Heart right ventricle (tissue), 16 donors: ENCODE results near the gene ASCC1. TPM values are rescaled to one million over a fixed set of nuclear protein-coding genes. Genes with fewer than 3 reads are reported as not detected.

Experiments
- ATAC-seq, 8 donors: fragments of 200-7000 bp; cut with Tn5 transposase; one replicate each; pipeline ENCODE4 v1.9.1; 2020; ENCODE audit warnings: mild to moderate bottlenecking in 8 of 8, moderate library complexity in 8 of 8, moderate number of reproducible peaks in 1 of 8
- DNase-seq, 2 donors: peaks; one replicate each; pipeline ENCODE4 v3.0.0-alpha.2; 2020
- H3K27ac ChIP-seq, 10 donors: fragments of 200-600 bp; sonication (generic) in 2 of 10; one replicate each; pipeline versions ENCODE4 v1.5.0 to v1.8.0; 2020 to 2022; ENCODE audit warnings: mild to moderate bottlenecking in 3 of 10
- H3K27me3 ChIP-seq, 7 donors: fragments of 200-600 bp; one replicate each; pipeline ENCODE4 v1.8.0; 2021 to 2022; ENCODE audit warnings: mild to moderate bottlenecking in 2 of 7
- H3K36me3 ChIP-seq, 9 donors: fragments of 200-600 bp; sonication (generic) in 1 of 9; one replicate each; pipeline versions ENCODE4 v1.5.0 to v1.8.0; 2020 to 2022; ENCODE audit warnings: mild to moderate bottlenecking in 2 of 9
- H3K4me1 ChIP-seq, 9 donors: fragments of 200-600 bp; sonication (generic) in 1 of 9; one replicate each; pipeline versions ENCODE4 v1.5.0 to v1.8.0; 2020 to 2022; ENCODE audit warnings: mild to moderate bottlenecking in 4 of 9
- H3K4me3 ChIP-seq, 10 donors: fragments of 200-600 bp; sonication (generic) in 2 of 10; one replicate each; pipeline versions ENCODE4 v1.5.0 to v1.8.0; 2020 to 2022; ENCODE audit warnings: mild to moderate bottlenecking in 7 of 10, moderate library complexity in 2 of 10
- H3K9me3 ChIP-seq, 11 donors: fragments of 200-600 bp in 10 of 11; sonication (generic) in 2 of 11; one replicate each; pipeline versions ENCODE4 v1.5.0 to v1.8.0; 2013 to 2022; ENCODE audit warnings: mild to moderate bottlenecking in 2 of 11, control low read depth in 1 of 11, moderate library complexity in 1 of 11
- WGBS, 2 donors: extraction: QIAGEN DNeasy Blood & Tissue Kit; methylation state at CpG; one replicate each; pipeline ENCODE4 v1.1.7; 2013; ENCODE audit warnings: inconsistent platforms in 1 of 2; 5-methylcytosine and 5-hydroxymethylcytosine counted together
- intact Hi-C, 10 donors: fragments of 100-400 bp; cut with DNase I; formaldehyde crosslinking; loops; one replicate each; pipeline versions ENCODE4 v1.11.1 to v1.14.2; 2022
- polyA plus RNA-seq, 2 donors: library from polyadenylated mRNA; stranded (reverse); fragments of 200-250 nt; gene quantifications; one replicate each; pipeline ENCODE4 v1.2.3, GENCODE V29; 2013
- total RNA-seq, 10 donors: library from RNA; stranded (reverse); fragmentation: NEBNext Ultra II Directional in 3 of 10; extraction: Animal tissue kit (Norgen Biotek cat#: 25700) in 3 of 10; gene quantifications; one replicate each; pipeline versions ENCODE4 v1.2.1 to v1.2.4, GENCODE V29; 2021 to 2023
- TF ChIP-seq, protein P1 (sequence below), 9 donors: fragments of 200-600 bp; sonication (generic) in 2 of 9; IDR thresholded peaks; one replicate each; pipeline versions ENCODE4 v1.5.0 to v1.8.0; 2021 to 2022; ENCODE audit warnings: antibody characterized with exemption in 9 of 9, mild to moderate bottlenecking in 5 of 9, moderate library complexity in 1 of 9
- donor health status: Arrhythmogenic right ventricular cardiomyopathy.
- donor health status: ischemic (EF 13 %, LVEDD 7.1; RV severe dilation, severe dysfunction).
- donor health status: healthy with polysubstance abuse.
- donor health status: DM: no; HTN: yes; CAD: no.
- donor health status: DM: no; HTN: no; CAD: no.
- donor health status: ischemic (EF 25% LVEDD 6.9; RV normal size, moderate dysfunction).
- donor health status: ischemic (EF 25% LVEDD 5.7; RV mildly dilated, moderate dysfunction).
- donor health status: healthy.
- donor health status: DM: yes; HTN: yes; CAD: no.
- donor health status: Ischemic cardiomyopathy.
- donor health status: ischemic (EF 35%, LVEDD 5.7; RV mildly dilated, moderate dysfunction).
- donor health status: nonischemic (EF 11% LVEDD 7.7; RV severe dilation, severe dysfunction).
- donor health status: DM: yes; HTN: yes; CAD: no.
- donor health status: PGD.
- donor health status: ischemic (EF 29% LVEDD 5.4; RV normal size, mild dysfunction).
- donor health status: nonischemic (EF 23%, LVEDD 6.1; RV moderate dilation, normal function).

The ASCC1 gene
- total and polyA plus RNA-seq, 12 donors: 8.4 to 40.5 (median 33.0) TPM

DNA sequence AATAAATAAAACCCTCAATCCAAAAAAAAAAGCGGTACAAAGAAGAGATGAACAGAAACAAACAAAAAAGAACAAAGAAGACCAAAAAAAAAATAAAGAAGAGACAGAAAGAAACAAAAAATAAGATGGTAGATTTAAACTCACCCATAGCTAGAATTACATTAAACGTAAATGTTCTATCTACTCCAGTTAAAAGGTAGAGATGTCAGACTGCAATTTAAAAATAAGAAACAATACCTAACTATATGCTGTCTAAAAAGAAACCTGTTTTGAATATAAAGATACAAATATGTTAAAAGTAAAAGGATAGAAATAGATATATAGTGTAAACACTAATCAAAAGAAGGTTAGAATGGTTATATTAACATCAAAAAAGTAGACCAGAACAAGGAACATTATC is 31.9 kb downstream of the ASCC1 start:
- peaks cover 0 to 14% (median 0%) of the 10 kb centered on the region in 11 donors for H3K9me3 ChIP-seq
- H3K4me3 ChIP-seq: no peak overlapping the region
- intact Hi-C loops: no loop called here
- H3K27ac ChIP-seq: no peak overlapping the region
- TF ChIP-seq, protein P1, sequence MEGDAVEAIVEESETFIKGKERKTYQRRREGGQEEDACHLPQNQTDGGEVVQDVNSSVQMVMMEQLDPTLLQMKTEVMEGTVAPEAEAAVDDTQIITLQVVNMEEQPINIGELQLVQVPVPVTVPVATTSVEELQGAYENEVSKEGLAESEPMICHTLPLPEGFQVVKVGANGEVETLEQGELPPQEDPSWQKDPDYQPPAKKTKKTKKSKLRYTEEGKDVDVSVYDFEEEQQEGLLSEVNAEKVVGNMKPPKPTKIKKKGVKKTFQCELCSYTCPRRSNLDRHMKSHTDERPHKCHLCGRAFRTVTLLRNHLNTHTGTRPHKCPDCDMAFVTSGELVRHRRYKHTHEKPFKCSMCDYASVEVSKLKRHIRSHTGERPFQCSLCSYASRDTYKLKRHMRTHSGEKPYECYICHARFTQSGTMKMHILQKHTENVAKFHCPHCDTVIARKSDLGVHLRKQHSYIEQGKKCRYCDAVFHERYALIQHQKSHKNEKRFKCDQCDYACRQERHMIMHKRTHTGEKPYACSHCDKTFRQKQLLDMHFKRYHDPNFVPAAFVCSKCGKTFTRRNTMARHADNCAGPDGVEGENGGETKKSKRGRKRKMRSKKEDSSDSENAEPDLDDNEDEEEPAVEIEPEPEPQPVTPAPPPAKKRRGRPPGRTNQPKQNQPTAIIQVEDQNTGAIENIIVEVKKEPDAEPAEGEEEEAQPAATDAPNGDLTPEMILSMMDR (IDR thresholded peaks at IDR 0.05): no peak
- H3K27me3 ChIP-seq: no peaks in the 10 kb centered on the region
- DNase-seq (no peak), ATAC-seq (no peak)
- 97 to 100% methylated on average over 2 of the region's 2 CpGs for WGBS, 2 donors
- H3K4me1 ChIP-seq: peaks cover 0 to 21% (median 15%) of the 10 kb centered on the region in 9 donors
- peaks cover 0 to 44% (median 0%) of the 10 kb centered on the region in 9 donors for H3K36me3 ChIP-seq

- intact Hi-C loops: no loop called here
- Histone ChIP-seq H3K27me3 (no peaks in the 10 kb centered on the region), H3K4me3 (no peak overlapping the region), H3K36me3 (peaks cover 0 to 48% (median 0%) of the 10 kb centered on the region in 9 donors), H3K9me3 (no peaks in the 10 kb centered on the region), H3K4me1 (peaks cover 0 to 46% (median 13%) of the 10 kb centered on the region in 9 donors), H3K27ac (peak overlapping the region in 8 of 10 donors; percentile 16 to 73 (median 58))
- TF ChIP-seq, protein P1 (IDR thresholded peaks at IDR 0.05): no peak
- ATAC-seq (no peak), DNase-seq (no peak)
- 89 to 91% methylated on average over 2 of the region's 2 CpGs for WGBS, 2 donors
Observed at GRCh38 chr10:72177454-72177853, 38.6 kb downstream of the ASCC1 start.

- WGBS, 2 donors: 51 to 62% methylated on average over 2 of the region's 2 CpGs
- H3K27me3 ChIP-seq: no peaks in the 10 kb centered on the region
- peak overlapping the region; percentile 8 to 73 (median 58) for H3K27ac ChIP-seq
- H3K4me1 ChIP-seq: peaks cover 0 to 46% (median 13%) of the 10 kb centered on the region in 9 donors
- no peak overlapping the region for H3K4me3 ChIP-seq
- no peaks in the 10 kb centered on the region for H3K9me3 ChIP-seq
- TF ChIP-seq, protein P1 (IDR thresholded peaks at IDR 0.05): no peak
- ATAC-seq (peak; percentile 66 to 95 (median 90)), DNase-seq (peak; percentile 26 to 49)
- H3K36me3 ChIP-seq: peaks cover 0 to 41% (median 0%) of the 10 kb centered on the region in 9 donors
- intact Hi-C loops: no loop called here
Observed at GRCh38 chr10:72176701-72177100, 39.4 kb downstream of the ASCC1 start.

DNA sequence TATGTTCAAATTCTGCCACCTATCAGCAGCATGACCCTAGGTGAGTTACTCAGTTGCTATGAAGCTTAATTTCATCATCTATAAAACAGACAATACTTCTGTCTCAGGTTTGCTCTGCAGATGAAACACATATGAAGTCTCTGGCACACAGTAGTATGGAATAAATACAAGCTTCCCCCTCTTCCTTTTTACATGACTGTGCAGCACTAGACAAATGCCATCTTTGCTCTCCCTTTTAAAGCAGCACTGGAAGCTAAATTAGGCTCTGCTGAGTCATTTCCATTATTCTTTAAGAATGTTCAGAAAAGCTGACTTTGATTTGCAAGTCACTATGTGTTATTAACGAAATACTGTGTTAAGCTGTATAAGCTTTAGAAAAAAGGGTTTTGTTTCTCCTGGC is 40.9 kb downstream of the ASCC1 start:
- DNase-seq: no peak
- Histone ChIP-seq H3K4me1 (peaks cover 2 to 46% (median 18%) of the 10 kb centered on the region in 9 donors), H3K36me3 (peaks cover 0 to 27% (median 0%) of the 10 kb centered on the region in 9 donors), H3K27ac (peak overlapping the region in 8 of 10 donors; percentile 30 to 73 (median 64)), H3K4me3 (no peak overlapping the region), H3K9me3 (no peaks in the 10 kb centered on the region), H3K27me3 (no peaks in the 10 kb centered on the region)
- WGBS, 2 donors: 56 to 65% methylated on average over 1 of the region's 1 CpG
- intact Hi-C loops: no loop called here
- TF ChIP-seq, protein P1 (IDR thresholded peaks at IDR 0.05): no peak
- ATAC-seq: peak in 3 of 8 donors; percentile 35 to 55 (median 47)
